ENCODE measurements around the gene LBHD1. TPM values are rescaled to one million over a fixed set of nuclear protein-coding genes. Genes with fewer than 3 reads are reported as not detected.
A peak's percentile ranks its signal among the peaks of the same experiment; 100 is the strongest.
"Not testable (repeated sequence)": the region's sequence is repeated elsewhere in the genome, so short reads cannot be mapped to it uniquely, and the experiment has no call there.

Gene LBHD1
- total and polyA plus RNA-seq, 2 donors from 2014 or later = 5.3 to 7.9 TPM

GRCh38 chr11:62622476-62623089, 49.5 kb downstream of the LBHD1 start:
- intact Hi-C loops (cut with DNase I) = no loop called here
- H3K9ac ChIP-seq (ENCODE audit: low read length in 3 of 3) = peak overlapping the region in 2 of 3 donors; percentile 60 to 67
- no peaks in the 10 kb centered on the region for H3K27me3 ChIP-seq (ENCODE audit: control insufficient read depth, insufficient read depth, low read length)
- no peak for DNase-seq
- peaks cover 9 to 25% (median 21%) of the 10 kb centered on the region in 3 donors for H3K36me3 ChIP-seq (ENCODE audit: control insufficient read depth in 2 of 3, insufficient read depth in 3 of 3, low read length in 3 of 3)
- peak overlapping the region; percentile 85 to 97 for H3K27ac ChIP-seq (ENCODE audit: low read depth in 2 of 2, low read length in 2 of 2)
- H3K4me3 ChIP-seq (ENCODE audit: low read length in 3 of 3) = peak overlapping the region in 2 of 3 donors; percentile 55 to 92
- FAIRE-seq = no peak
- H3K4me1 ChIP-seq (ENCODE audit: control insufficient read depth in 2 of 3, insufficient read depth in 2 of 3, low read depth in 1 of 3, low read length in 3 of 3) = peaks cover 5 to 14% (median 7%) of the 10 kb centered on the region in 3 donors
- TF ChIP-seq CTCF (IDR thresholded peaks at IDR 0.05; ENCODE audit: borderline replicate concordance, extremely low read depth, insufficient read depth) = no peak
- H3K9me3 ChIP-seq (ENCODE audit: control insufficient read depth in 2 of 3, insufficient read depth in 1 of 3, low read length in 3 of 3) = no peaks in the 10 kb centered on the region

GRCh38 chr11:62621567-62622470, 50.2 kb downstream of the LBHD1 start, which contains the start of gene B3GAT3:
Gene B3GAT3 (minus strand): TSS chr11:62621986. CDS start chr11:62621947, 39 bp downstream.
- DNase-seq (peak; percentile 98 to 100 (median 99)), FAIRE-seq (peak; percentile 6)
- Histone ChIP-seq H3K9me3 (ENCODE audit: control insufficient read depth in 2 of 3, insufficient read depth in 1 of 3, low read length in 3 of 3) (no peaks in the 10 kb centered on the region), H3K27ac (ENCODE audit: low read depth in 2 of 2, low read length in 2 of 2) (peak within 1 kb of the TSS; percentile 85 to 97), H3K4me3 (ENCODE audit: low read length in 3 of 3) (peak within 1 kb of the TSS; percentile 71 to 92 (median 85)), H3K9ac (ENCODE audit: low read length in 3 of 3) (peak within 1 kb of the TSS; percentile 60 to 84 (median 78)), H3K4me1 (ENCODE audit: control insufficient read depth in 2 of 3, insufficient read depth in 2 of 3, low read depth in 1 of 3, low read length in 3 of 3) (peaks cover 5 to 14% (median 7%) of the 10 kb centered on the region in 3 donors), H3K36me3 (ENCODE audit: control insufficient read depth in 2 of 3, insufficient read depth in 3 of 3, low read length in 3 of 3) (peaks cover 6 to 21% (median 18%) of the 10 kb centered on the region in 3 donors), H3K27me3 (ENCODE audit: control insufficient read depth, insufficient read depth, low read length) (no peaks in the 10 kb centered on the region)
- peak; percentile 14 for TF ChIP-seq CTCF (IDR thresholded peaks at IDR 0.05; ENCODE audit: borderline replicate concordance, extremely low read depth, insufficient read depth)
- intact Hi-C loops (cut with DNase I) = no loop called here

- intact Hi-C loops (cut with DNase I) = no loop called here
- no peaks in the 10 kb centered on the region for H3K27me3 ChIP-seq (ENCODE audit: control insufficient read depth, insufficient read depth, low read length)
- H3K36me3 ChIP-seq (ENCODE audit: control insufficient read depth in 2 of 3, insufficient read depth in 3 of 3, low read length in 3 of 3) = peaks cover 0 to 18% (median 11%) of the 10 kb centered on the region in 3 donors
- no peak for TF ChIP-seq CTCF (IDR thresholded peaks at IDR 0.05; ENCODE audit: borderline replicate concordance, extremely low read depth, insufficient read depth)
- peak overlapping the region; percentile 85 to 97 for H3K27ac ChIP-seq (ENCODE audit: low read depth in 2 of 2, low read length in 2 of 2)
- no peaks in the 10 kb centered on the region for H3K9me3 ChIP-seq (ENCODE audit: control insufficient read depth in 2 of 3, insufficient read depth in 1 of 3, low read length in 3 of 3)
- H3K4me1 ChIP-seq (ENCODE audit: control insufficient read depth in 2 of 3, insufficient read depth in 2 of 3, low read depth in 1 of 3, low read length in 3 of 3) = peaks cover 5 to 14% (median 7%) of the 10 kb centered on the region in 3 donors
- FAIRE-seq (no peak), DNase-seq (no peak)
- H3K9ac ChIP-seq (ENCODE audit: low read length in 3 of 3) = peak overlapping the region; percentile 13 to 84 (median 78)
- peak overlapping the region; percentile 71 to 92 (median 85) for H3K4me3 ChIP-seq (ENCODE audit: low read length in 3 of 3)
Observed at GRCh38 chr11:62621027-62621566, 51.0 kb downstream of the LBHD1 start.

GRCh38 chr11:62616957-62617356, 55.1 kb downstream of the LBHD1 start:
- DNase-seq; intact Hi-C loops (cut with DNase I); FAIRE-seq; H3K27ac ChIP-seq (ENCODE audit: low read depth in 2 of 2, low read length in 2 of 2); H3K4me3 ChIP-seq (ENCODE audit: low read length in 3 of 3); H3K27me3 ChIP-seq (ENCODE audit: control insufficient read depth, insufficient read depth, low read length); H3K36me3 ChIP-seq (ENCODE audit: control insufficient read depth in 2 of 3, insufficient read depth in 3 of 3, low read length in 3 of 3); H3K9me3 ChIP-seq (ENCODE audit: control insufficient read depth in 2 of 3, insufficient read depth in 1 of 3, low read length in 3 of 3); H3K9ac ChIP-seq (ENCODE audit: low read length in 3 of 3): not testable (repeated sequence)
- peaks cover 5 to 18% (median 10%) of the 10 kb centered on the region in 3 donors for H3K4me1 ChIP-seq (ENCODE audit: control insufficient read depth in 2 of 3, insufficient read depth in 2 of 3, low read depth in 1 of 3, low read length in 3 of 3)
